ENCODE data around the gene SKAP1.
"Not testable (repeated sequence)": the region's sequence is repeated elsewhere in the genome, so short reads cannot be mapped to it uniquely, and the experiment has no call there.

SKAP1 gene

DNA sequence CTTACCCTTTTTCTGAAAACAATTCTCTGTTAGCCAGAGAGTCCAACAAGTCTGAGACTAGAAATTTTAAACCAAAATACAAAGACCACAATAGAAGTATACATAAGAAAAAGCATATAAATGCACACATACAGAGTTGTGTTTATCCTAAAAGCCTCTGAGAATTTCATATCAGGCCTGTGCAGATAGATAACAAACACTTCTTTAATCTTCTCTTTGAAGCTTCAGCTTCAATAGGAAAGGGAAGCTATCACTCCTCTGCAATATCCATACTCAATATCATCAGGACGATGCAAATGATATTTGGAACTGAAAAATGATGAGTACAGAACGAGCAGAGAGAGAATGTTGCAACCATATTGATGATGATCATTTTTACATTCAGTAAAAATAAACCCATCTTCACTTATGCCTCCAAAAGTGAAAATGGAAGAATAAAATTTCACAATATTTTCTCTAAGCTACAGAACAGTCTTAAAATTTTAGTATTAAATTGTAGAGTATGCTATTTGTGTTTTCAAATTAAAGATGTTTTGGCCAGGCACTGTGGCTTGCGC is 61.6 kb downstream of the SKAP1 start:
- DNase-seq: no peak

GRCh38 chr17:48363161-48363560 is 66.9 kb downstream of the SKAP1 start:
- DNase-seq: no peak

DNA sequence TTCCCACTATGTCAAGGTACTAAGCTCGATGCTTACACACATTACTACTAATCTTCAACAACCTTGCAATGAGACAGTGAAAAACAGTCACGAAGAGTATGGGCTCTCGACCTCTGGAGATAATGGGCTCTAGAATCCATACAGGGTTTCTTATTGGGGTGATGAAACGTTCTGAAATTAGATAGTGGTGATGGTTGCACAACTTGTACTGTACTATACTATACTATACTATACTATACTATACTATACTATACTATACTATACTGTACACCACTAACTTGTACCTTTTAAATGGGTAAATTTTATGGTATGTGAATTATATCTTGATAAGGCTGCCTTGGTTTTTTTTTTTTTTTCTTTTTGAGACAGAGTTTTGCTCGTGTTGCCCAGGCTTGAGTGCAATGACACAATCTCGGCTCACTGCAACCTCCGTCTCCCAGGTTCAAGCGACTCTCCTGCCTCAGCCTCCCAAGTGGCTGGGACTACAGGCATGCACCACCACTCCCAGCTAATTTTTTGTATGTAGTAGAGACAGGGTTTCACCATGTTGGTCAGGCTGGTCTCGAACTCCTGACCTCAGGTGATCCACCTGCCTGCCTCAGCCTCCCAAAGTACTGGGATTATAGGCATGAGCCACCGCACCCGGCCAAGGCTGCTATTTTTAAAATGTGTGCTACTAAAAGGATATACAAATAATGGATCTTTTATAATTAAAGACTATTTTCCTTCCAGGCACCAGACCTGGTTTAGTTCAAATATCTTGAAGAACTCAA is 69.0 kb downstream of the SKAP1 start:
- peak; percentile 17 for DNase-seq

- no peak for DNase-seq
Observed at GRCh38 chr17:48357779-48358602, 72.0 kb downstream of the SKAP1 start.

DNA sequence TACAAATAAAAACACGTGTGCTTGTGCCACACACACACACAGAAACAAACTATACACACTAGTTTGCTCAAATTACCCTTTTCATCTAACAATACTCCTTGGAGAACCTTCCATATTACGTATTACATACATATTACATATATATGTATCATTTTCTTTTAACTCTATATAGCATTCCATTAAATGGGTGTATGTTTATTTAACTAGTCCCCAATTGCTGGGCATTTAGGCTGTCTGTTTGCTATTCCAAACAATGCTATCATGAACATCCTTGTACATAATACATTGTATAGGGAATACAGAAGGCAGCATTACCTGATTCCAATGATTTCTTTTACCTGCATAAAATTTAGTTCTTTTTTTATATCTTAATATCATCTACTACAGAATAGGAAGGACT is 73.1 kb downstream of the SKAP1 start:
- no peak for DNase-seq

DNA sequence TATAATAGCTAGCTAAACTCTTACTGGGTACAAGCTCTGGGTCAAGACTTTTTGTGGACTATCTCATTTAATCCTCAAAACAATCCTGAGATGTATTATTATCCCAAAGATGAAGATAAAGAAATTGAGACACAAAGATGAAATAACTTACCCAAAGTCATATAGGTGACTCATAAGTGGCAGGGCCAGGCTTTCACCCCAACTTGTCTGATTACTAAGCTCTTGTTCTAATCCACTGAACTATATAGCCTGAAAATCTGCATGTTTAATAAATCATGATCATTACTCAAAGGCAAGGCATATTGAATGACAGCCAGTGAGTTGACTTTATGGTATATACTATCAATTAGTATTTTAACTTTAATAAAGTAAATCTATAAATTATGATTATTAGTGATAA is 77.4 kb downstream of the SKAP1 start:
- DNase-seq: peak; percentile 13

GRCh38 chr17:48351911-48352332 is 78.1 kb downstream of the SKAP1 start:
- peak; percentile 64 for DNase-seq

DNA sequence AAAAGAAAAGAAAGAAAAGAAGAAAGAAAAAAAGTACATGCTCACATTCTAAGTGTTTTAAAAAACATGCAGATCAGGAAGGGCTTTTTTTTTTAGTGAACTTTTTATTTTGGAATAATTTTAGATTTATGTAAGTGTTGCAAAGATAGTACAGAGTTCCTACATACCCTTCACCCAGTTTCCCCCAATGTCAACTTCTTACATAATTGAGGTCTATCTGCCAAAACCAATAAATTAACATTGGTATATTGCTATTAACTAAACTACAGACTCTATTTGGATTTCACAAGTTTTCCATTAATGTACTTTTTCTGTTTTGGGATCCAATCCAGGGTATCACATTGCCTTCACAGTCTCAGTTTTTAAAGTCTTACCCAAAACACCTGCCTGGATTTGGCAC is 81.7 kb downstream of the SKAP1 start:
- DNase-seq: no peak

GRCh38 chr17:48347177-48347576 is 82.8 kb downstream of the SKAP1 start:
- no peak for DNase-seq

- no peak for DNase-seq
Observed at GRCh38 chr17:48344251-48344650, 85.8 kb downstream of the SKAP1 start.

DNA sequence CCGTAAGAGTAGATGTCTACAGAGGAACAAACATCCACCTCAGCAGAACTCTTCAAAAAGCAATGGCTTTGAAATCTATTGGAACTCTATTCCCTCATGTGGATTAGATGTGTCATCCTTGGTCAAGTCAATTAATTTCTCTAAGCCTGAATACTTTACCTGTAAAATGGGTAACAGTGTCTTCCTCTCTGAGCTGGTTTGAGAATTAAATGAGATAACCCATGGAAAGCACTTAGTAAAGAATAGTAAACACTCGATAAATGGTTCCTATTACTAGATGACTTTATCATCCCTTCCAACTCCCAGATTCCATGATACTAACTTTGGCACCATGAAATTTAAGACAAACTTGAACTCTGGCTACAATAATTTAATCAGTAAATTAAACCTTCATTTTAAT is 89.1 kb downstream of the SKAP1 start:
- no peak for DNase-seq

GRCh38 chr17:48338720-48339119 is 91.3 kb downstream of the SKAP1 start:
- no peak for DNase-seq

DNA sequence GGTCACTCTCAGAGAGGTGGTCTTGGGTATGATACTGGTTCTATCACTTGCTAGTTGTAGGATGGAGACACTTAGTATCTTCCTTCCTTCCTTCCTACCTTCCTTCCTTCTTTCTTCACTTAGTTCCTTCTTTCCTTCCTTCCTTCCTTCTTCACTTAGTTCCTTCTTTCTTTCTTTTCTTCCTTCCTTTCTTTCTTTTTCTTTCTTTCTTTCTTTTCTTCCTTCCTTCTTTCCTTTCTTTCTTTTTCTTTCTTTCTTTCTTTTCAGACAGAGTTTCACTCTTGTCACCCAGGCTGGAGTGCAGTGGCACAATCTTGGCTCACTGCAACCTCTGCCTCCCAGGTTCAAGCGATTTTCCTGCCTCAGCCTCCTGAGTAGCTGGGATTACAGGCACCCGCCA is 92.1 kb downstream of the SKAP1 start:
- not testable (repeated sequence) for DNase-seq

DNA sequence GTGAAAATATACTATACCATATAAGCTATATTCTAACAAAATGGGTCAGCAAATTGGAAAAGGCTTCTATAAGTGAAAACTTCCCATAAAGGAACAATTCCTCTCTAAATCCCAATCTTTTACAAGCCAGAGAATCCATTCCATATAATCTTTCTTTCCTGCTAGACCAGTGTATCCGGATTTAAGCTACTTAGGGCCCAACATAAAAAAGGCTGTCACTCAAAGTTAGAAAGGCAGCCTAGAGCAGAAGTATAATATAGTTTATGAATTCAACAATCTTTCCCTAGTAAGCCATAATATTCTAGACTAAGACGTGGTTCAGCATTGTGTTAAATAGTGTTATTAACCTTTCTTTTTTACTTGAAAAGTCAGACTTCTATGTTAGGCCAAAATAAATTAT is 93.0 kb downstream of the SKAP1 start:
- no peak for DNase-seq

GRCh38 chr17:48335858-48336500 is 94.0 kb downstream of the SKAP1 start:
- peak; percentile 71 for DNase-seq

DNA sequence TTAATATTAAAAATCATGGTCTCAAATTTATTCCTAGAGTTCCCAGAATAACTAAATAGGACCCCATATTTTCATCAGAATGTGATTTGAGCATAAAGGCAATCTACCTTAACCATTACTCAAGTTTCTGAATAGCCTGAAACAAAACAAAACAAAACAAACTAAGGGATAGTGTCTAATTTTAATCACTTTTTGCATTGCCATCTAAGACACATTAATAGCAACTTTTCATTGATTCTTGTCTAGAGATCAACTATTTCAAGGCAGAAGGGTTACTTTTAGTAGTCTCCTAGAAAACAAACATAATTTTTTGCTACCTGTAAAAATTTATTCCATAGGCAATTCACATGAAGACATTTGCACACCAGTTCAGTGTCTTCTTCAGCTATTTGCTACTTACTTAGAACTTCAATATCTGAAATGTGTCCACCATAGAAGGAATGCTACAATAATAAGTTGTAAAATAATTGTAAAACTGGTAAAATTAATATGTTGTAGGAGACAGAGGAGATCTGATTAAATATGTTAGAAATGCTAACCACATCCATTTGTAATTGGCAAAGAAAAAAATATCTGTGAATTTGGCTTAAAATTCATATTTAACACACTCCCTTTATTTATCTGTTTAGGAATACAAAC is 94.7 kb downstream of the SKAP1 start:
- no peak for DNase-seq

GRCh38 chr17:48333034-48333530 is 96.9 kb downstream of the SKAP1 start:
- peak; percentile 28 for DNase-seq

DNA sequence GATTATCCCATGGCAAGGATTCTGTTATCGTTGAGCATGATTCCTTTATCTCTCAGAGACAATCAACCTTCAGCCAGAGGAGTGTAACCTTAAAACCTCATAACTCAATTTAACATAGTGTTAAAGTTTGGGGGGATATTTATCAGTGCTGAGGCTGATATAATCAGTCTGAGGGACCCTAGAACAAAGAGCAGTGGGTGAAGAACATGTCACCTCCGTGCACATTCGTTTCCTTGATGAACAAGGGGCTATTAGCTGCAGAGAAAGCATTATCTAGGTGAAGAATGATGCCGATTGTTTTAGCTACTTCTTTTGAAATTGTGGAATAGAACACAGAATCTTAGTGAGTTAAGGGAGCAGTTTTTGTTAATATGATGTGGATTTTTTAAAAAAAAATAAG is 99.1 kb downstream of the SKAP1 start:
- DNase-seq: no peak

DNA sequence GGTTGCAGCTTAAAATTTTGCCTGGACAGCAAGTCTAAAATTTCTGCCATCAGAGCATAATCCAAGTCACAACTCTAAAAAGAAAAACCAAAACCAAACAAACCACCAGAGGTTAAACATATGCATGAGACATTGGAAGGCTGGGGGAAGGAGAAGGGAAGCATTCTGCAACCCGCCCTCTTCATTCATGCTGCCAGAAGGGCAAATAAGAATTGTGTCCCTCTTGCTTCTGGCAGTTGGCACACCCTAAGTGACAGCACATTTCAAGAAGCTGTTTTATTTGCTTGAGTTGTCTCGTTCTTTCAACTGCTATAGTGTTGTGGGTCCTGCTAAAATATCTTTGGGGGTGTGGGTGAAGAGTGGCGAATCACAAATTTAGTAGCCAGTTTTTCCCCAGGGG is 99.6 kb downstream of the SKAP1 start:
- DNase-seq: no peak

DNA sequence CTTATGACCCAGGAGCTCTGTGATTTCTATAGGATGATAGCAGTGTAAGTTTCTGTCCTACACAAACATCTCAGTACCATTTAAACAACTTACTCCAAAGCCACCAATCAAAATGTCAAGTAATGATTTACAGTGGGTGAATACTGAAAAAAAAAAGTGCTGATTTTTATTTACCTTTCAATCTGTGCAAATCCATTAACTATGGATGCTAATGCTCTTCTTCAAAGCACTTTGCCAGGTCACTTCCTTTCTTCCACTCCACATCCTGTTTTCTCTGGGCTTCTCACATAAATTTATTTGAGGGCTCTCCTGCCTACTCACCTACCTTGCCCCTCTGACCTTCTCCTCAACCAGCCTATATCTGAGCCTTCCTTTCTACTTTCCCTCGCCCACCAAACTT is 101.6 kb downstream of the SKAP1 start:
- DNase-seq: no peak

GRCh38 chr17:48326310-48326709 is 103.7 kb downstream of the SKAP1 start:
- DNase-seq: no peak

GRCh38 chr17:48322060-48322459 is 108.0 kb downstream of the SKAP1 start:
- DNase-seq: peak; percentile 13

DNA sequence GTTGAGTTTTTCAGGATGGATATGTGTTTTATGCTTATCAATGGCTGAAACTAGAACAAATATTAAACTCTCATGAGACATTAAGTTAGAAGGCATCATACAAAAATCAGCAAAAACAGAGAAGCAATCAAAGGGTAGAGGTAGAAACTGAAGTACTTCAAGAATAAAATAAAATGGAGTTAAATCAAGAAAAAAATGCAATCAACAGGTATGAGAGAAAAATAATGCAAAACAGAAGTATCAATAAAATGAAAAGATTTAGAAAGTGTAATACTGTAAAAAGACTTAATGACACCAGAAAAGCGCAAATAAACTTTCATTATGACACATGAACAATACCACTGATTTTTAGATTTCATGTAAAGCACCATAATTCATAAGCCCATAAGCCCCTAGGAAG is 112.3 kb downstream of the SKAP1 start:
- no peak for DNase-seq

All from fibroblast of upper back skin (primary cell).